Peyer's patch (tissue), 4 donors: ENCODE results near the gene AUTS2.

ENCODE experiments used
- POLR2A ChIP-seq, 2 donors: fragments of 450-650 bp; IDR thresholded peaks; one replicate each; pipeline ENCODE4 v1.5.1; 2017; ENCODE audit warnings: antibody characterized with exemption in 2 of 2, mild to moderate bottlenecking in 2 of 2, moderate library complexity in 2 of 2
- TF ChIP-seq, protein P1 (sequence below), 6 experiments: fragments of 450-650 bp in 4 of 6; fragments of 200-600 bp in 2 of 6; sonication (generic) in 1 of 6; IDR thresholded peaks; one replicate each; pipeline ENCODE4 v1.5.1; 2017 to 2019; ENCODE audit warnings: antibody characterized with exemption in 6 of 6, mild to moderate bottlenecking in 3 of 6, moderate library complexity in 1 of 6

DNA sequence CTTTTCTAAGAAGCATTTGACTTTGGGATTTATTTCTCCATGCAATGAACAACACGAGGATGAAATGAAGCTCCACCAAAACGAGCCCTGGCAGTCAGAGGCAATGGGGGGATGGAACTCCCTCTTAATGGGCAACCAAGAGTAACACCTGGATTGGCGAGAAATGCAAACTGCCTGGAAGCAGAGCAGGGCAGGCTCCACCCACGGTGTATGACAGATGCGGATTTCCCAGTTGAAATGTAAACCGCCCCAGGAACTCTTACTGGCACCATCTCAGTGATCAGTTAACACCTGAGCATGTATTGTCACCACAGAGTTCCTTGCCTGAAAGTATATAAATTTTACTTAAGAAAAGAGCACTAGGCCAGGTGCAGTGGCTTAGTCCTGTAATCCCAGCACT, 47.3 kb upstream of the AUTS2 start:
- TF ChIP-seq, protein P1, sequence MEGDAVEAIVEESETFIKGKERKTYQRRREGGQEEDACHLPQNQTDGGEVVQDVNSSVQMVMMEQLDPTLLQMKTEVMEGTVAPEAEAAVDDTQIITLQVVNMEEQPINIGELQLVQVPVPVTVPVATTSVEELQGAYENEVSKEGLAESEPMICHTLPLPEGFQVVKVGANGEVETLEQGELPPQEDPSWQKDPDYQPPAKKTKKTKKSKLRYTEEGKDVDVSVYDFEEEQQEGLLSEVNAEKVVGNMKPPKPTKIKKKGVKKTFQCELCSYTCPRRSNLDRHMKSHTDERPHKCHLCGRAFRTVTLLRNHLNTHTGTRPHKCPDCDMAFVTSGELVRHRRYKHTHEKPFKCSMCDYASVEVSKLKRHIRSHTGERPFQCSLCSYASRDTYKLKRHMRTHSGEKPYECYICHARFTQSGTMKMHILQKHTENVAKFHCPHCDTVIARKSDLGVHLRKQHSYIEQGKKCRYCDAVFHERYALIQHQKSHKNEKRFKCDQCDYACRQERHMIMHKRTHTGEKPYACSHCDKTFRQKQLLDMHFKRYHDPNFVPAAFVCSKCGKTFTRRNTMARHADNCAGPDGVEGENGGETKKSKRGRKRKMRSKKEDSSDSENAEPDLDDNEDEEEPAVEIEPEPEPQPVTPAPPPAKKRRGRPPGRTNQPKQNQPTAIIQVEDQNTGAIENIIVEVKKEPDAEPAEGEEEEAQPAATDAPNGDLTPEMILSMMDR (IDR thresholded peaks at IDR 0.05) = no peak
- no peak for TF ChIP-seq POLR2A (IDR thresholded peaks at IDR 0.05)
